Transverse colon (tissue), 4 donors: ENCODE data around the gene UBXN10. TPM values are rescaled to one million over a fixed set of nuclear protein-coding genes. Genes with fewer than 3 reads are reported as not detected.

Source experiments
- DNase-seq: peaks from one replicate; pipeline ENCODE4 v3.0.0-alpha.2; 2019
- H3K27ac ChIP-seq, 4 donors: fragments of 200-600 bp; sonication (generic); 2 replicates each; pipeline ENCODE4 v1.5.1; 2016 to 2018; ENCODE audit warnings: inconsistent platforms in 4 of 4
- H3K27me3 ChIP-seq: fragments of 200-600 bp; sonication (generic); 2 replicates; pipeline ENCODE4 v1.5.1; 2017; ENCODE audit warnings: inconsistent platforms
- H3K36me3 ChIP-seq, 4 donors: fragments of 200-600 bp; sonication (generic); 2 replicates each; pipeline ENCODE4 v1.5.1; 2017 to 2019; ENCODE audit warnings: inconsistent platforms in 4 of 4
- H3K4me1 ChIP-seq, 4 donors: fragments of 200-600 bp; sonication (generic); 2 replicates each; pipeline ENCODE4 v1.5.1; 2017 to 2020; ENCODE audit warnings: inconsistent platforms in 4 of 4
- H3K4me3 ChIP-seq, 4 donors: fragments of 200-600 bp; sonication (generic); 1 replicate in 1 of 4; 2 replicates in 3 of 4; pipeline versions ENCODE4 v1.5.1 to v1.6.1; 2017 to 2019; ENCODE audit warnings: inconsistent platforms in 4 of 4
- H3K9me3 ChIP-seq, 2 donors: fragments of 200-600 bp; sonication (generic); 2 replicates each; pipeline ENCODE4 v1.5.1; 2017 to 2019; ENCODE audit warnings: inconsistent platforms in 2 of 2
- CTCF ChIP-seq, 5 experiments: fragments of 200-600 bp in 3 of 5; fragments of 450-650 bp in 2 of 5; sonication (generic) in 3 of 5; IDR thresholded peaks; 1 replicate in 2 of 5; 2 replicates in 3 of 5; pipeline ENCODE4 v1.5.1; 2016 to 2017; ENCODE audit warnings: antibody characterized with exemption in 5 of 5, inconsistent platforms in 3 of 5, mild to moderate bottlenecking in 2 of 5, moderate library complexity in 1 of 5
- EP300 ChIP-seq: sonication (generic); formaldehyde crosslinking; IDR thresholded peaks from one replicate; pipeline ENCODE4 v1.6.1; 2017; ENCODE audit warnings: antibody characterized with exemption, low read depth
- POLR2A ChIP-seq: fragments of 450-650 bp; IDR thresholded peaks from one replicate; pipeline ENCODE4 v1.6.1; 2016; ENCODE audit warnings: antibody characterized with exemption, mild to moderate bottlenecking, moderate library complexity
- POLR2AphosphoS5 ChIP-seq, 3 donors: sonication (generic); formaldehyde crosslinking; IDR thresholded peaks; one replicate each; pipeline ENCODE4 v1.6.1; 2016; ENCODE audit warnings: antibody characterized with exemption in 3 of 3
- WGBS, 2 donors: methylation state at CpG; one replicate each; pipeline ENCODE4 v1.1.5; 2018; ENCODE audit warnings: low coverage in 1 of 2; 5-methylcytosine and 5-hydroxymethylcytosine counted together
- in situ Hi-C, 4 donors: fragments of 200-750 bp; cut with MboI; loops; one replicate each; pipeline versions ENCODE4 v1.15.0 to v1.15.1; 2017; ENCODE audit warnings: low sequenced_read_pairs in 3 of 4, low pct_ligation_motif_present in 1 of 4, low pct_unique_long_range_greater_than_20kb in 1 of 4
- intact Hi-C: fragments of 100-400 bp; cut with DNase I; formaldehyde crosslinking; loops from one replicate; pipeline ENCODE4 v1.15.1; 2023; ENCODE audit warnings: low total_unique reads
- total RNA-seq, 4 donors: library from RNA; depleted of rRNA; stranded (reverse); fragments of >200 nt; gene quantifications; one replicate each; pipeline ENCODE4 v1.1.0, GENCODE V29; 2016

Gene UBXN10
- total RNA-seq, 4 donors from 2014 or later = 4.3 to 15.3 (median 5.8) TPM

GRCh38 chr1:20212085-20212684, 26.3 kb downstream of the UBXN10 start:
- H3K27me3 ChIP-seq = peaks cover 11% of the 10 kb centered on the region
- no peaks in the 10 kb centered on the region for H3K9me3 ChIP-seq
- no peak for DNase-seq
- peak overlapping the region; percentile 61 to 72 (median 71) for H3K27ac ChIP-seq
- TF ChIP-seq POLR2A (no peak), POLR2AphosphoS5 (IDR thresholded peaks at IDR 0.05) (no peak), CTCF (IDR thresholded peaks at IDR 0.05) (no peak), EP300 (no peak)
- H3K4me1 ChIP-seq = peaks cover 9 to 26% (median 20%) of the 10 kb centered on the region in 4 donors
- H3K36me3 ChIP-seq = no peaks in the 10 kb centered on the region
- intact Hi-C loops = loop anchor here (2.0 kb wide), 1 partner anchor 281 kb away; no protein-coding TSS in a partner anchor
- in situ Hi-C loops = loop anchor here (5.0 to 10.0 kb wide), 2 partner anchors 280 to 283 kb away; no protein-coding TSS in a partner anchor
- WGBS, 2 donors = 49 to 58% methylated on average over 8 to 11 of the region's 11 CpGs
- H3K4me3 ChIP-seq = no peak overlapping the region

- Histone ChIP-seq H3K36me3 (no peaks in the 10 kb centered on the region), H3K9me3 (no peaks in the 10 kb centered on the region), H3K4me1 (peaks cover 9 to 26% (median 20%) of the 10 kb centered on the region in 4 donors), H3K27me3 (peaks cover 11% of the 10 kb centered on the region), H3K4me3 (peak overlapping the region in 1 of 4 donors; percentile 36), H3K27ac (peak overlapping the region; percentile 61 to 72 (median 71))
- TF ChIP-seq CTCF (IDR thresholded peaks at IDR 0.05) (peak; percentile 77 to 84 (median 83)), POLR2A (no peak)
- DNase-seq = peak; percentile 81
- intact Hi-C loops = loop anchor here (2.0 kb wide), 1 partner anchor 280 kb away; no protein-coding TSS in a partner anchor
- WGBS, 2 donors = 0 to 4% methylated on average over 7 to 21 of the region's 21 CpGs
- in situ Hi-C loops = loop anchor here (5.0 to 10.0 kb wide), 2 partner anchors 279 to 282 kb away; no protein-coding TSS in a partner anchor
Measured at GRCh38 chr1:20212685-20213331, 26.9 kb downstream of the UBXN10 start.

- intact Hi-C loops = no loop called here
- in situ Hi-C loops = loop anchor here in 3 of 4 donors (5.0 to 10.0 kb wide), 2 partner anchors 142 to 279 kb away; no protein-coding TSS in a partner anchor
- 75 to 88% methylated on average over 5 to 6 of the region's 6 CpGs for WGBS, 2 donors
Measured at GRCh38 chr1:20215716-20216115, 29.8 kb downstream of the UBXN10 start.

More at GRCh38 chr1:20215716-20216115, 29.8 kb downstream of the UBXN10 start:
- TF ChIP-seq EP300 (no peak), POLR2AphosphoS5 (IDR thresholded peaks at IDR 0.05) (no peak), POLR2A (no peak), CTCF (IDR thresholded peaks at IDR 0.05) (no peak)
- no peak for DNase-seq
- Histone ChIP-seq H3K27me3 (peaks cover 15% of the 10 kb centered on the region), H3K27ac (no peak overlapping the region), H3K4me3 (no peak overlapping the region), H3K36me3 (no peaks in the 10 kb centered on the region), H3K4me1 (peaks cover 9 to 26% (median 20%) of the 10 kb centered on the region in 4 donors), H3K9me3 (no peaks in the 10 kb centered on the region)
